Nephron progenitor cell (in vitro differentiated cells): ENCODE data around the gene EPN1.
"Not testable (repeated sequence)": the region's sequence is repeated elsewhere in the genome, so short reads cannot be mapped to it uniquely, and the experiment has no call there.

Experiments used
- DNase-seq: peaks from one replicate; pipeline ENCODE4 v3.0.0; 2021
- H3K27ac Mint-ChIP-seq: 2 replicates; pipeline ENCODE4 v1.8.0; 2021; ENCODE audit warnings: mild to moderate bottlenecking, moderate library complexity, mixed read lengths
- H3K27me3 Mint-ChIP-seq: 2 replicates; pipeline ENCODE4 v1.8.0; 2021; ENCODE audit warnings: mild to moderate bottlenecking, low read depth, mixed read lengths; ENCODE audit not compliant: poor library complexity
- H3K36me3 Mint-ChIP-seq: 2 replicates; pipeline ENCODE4 v1.8.0; 2021; ENCODE audit warnings: low read depth, mixed read lengths
- H3K4me1 Mint-ChIP-seq: 2 replicates; pipeline ENCODE4 v1.8.0; 2021; ENCODE audit warnings: mixed read lengths
- H3K4me3 Mint-ChIP-seq: 2 replicates; pipeline ENCODE4 v1.8.0; 2021; ENCODE audit warnings: mild to moderate bottlenecking, moderate library complexity, mixed read lengths
- H3K9me3 Mint-ChIP-seq: 2 replicates; pipeline ENCODE4 v1.8.0; 2021; ENCODE audit warnings: mild to moderate bottlenecking, moderate library complexity, mixed read lengths
- CTCF ChIP-seq: fragments of 200-600 bp; sonication (generic); IDR thresholded peaks from 2 replicates; pipeline ENCODE4 v1.5.0; 2021; ENCODE audit warnings: antibody characterized with exemption

Gene EPN1

GRCh38 chr19:55720801-55721200 is 45.8 kb downstream of the EPN1 start:
- peaks cover 86% of the 10 kb centered on the region for H3K9me3 Mint-ChIP-seq
- no peak overlapping the region for H3K27ac Mint-ChIP-seq
- H3K36me3 Mint-ChIP-seq = no peaks in the 10 kb centered on the region
- H3K4me1 Mint-ChIP-seq = no peaks in the 10 kb centered on the region
- DNase-seq = no peak
- no peak overlapping the region for H3K4me3 Mint-ChIP-seq
- no peak for TF ChIP-seq CTCF
- peaks cover 3% of the 10 kb centered on the region for H3K27me3 Mint-ChIP-seq

GRCh38 chr19:55723491-55723890 is 48.5 kb downstream of the EPN1 start:
- H3K27me3 Mint-ChIP-seq = peaks cover 3% of the 10 kb centered on the region
- no peaks in the 10 kb centered on the region for H3K4me1 Mint-ChIP-seq
- DNase-seq = no peak
- H3K9me3 Mint-ChIP-seq = peaks cover 81% of the 10 kb centered on the region
- no peak overlapping the region for H3K27ac Mint-ChIP-seq
- TF ChIP-seq CTCF = no peak
- no peaks in the 10 kb centered on the region for H3K36me3 Mint-ChIP-seq
- H3K4me3 Mint-ChIP-seq = no peak overlapping the region

- not testable (repeated sequence) for DNase-seq, H3K4me3 Mint-ChIP-seq, H3K4me1 Mint-ChIP-seq, H3K27ac Mint-ChIP-seq, H3K27me3 Mint-ChIP-seq, H3K36me3 Mint-ChIP-seq
- peaks cover 79% of the 10 kb centered on the region for H3K9me3 Mint-ChIP-seq
These were observed 55.4 kb downstream of the EPN1 start for GRCh38 chr19:55730378-55730777.

GRCh38 chr19:55738302-55738701 is 63.3 kb downstream of the EPN1 start, which contains the start of gene NLRP9:
Gene NLRP9, minus strand, starts transcription at chr19:55738402. Its CDS starts 28 bp downstream, at chr19:55738374.
- DNase-seq = no peak
- H3K27ac Mint-ChIP-seq = no peak within 1 kb of the TSS
- H3K36me3 Mint-ChIP-seq = no peaks in the 10 kb centered on the region
- no peak for TF ChIP-seq CTCF
- no peak within 1 kb of the TSS for H3K4me3 Mint-ChIP-seq
- no peaks in the 10 kb centered on the region for H3K4me1 Mint-ChIP-seq
- H3K27me3 Mint-ChIP-seq = no peaks in the 10 kb centered on the region
- peaks cover 71% of the 10 kb centered on the region for H3K9me3 Mint-ChIP-seq

- DNase-seq = no peak
- Mint-ChIP-seq H3K9me3 (peaks cover 71% of the 10 kb centered on the region), H3K36me3 (no peaks in the 10 kb centered on the region), H3K4me1 (no peaks in the 10 kb centered on the region), H3K4me3 (no peak overlapping the region), H3K27me3 (no peaks in the 10 kb centered on the region), H3K27ac (no peak overlapping the region)
- TF ChIP-seq CTCF = no peak
These were observed 75.7 kb downstream of the EPN1 start for GRCh38 chr19:55750715-55751114.

- no peaks in the 10 kb centered on the region for H3K27me3 Mint-ChIP-seq
- no peaks in the 10 kb centered on the region for H3K4me1 Mint-ChIP-seq
- no peak for DNase-seq
- no peaks in the 10 kb centered on the region for H3K36me3 Mint-ChIP-seq
- no peak overlapping the region for H3K4me3 Mint-ChIP-seq
- TF ChIP-seq CTCF = no peak
- peaks cover 82% of the 10 kb centered on the region for H3K9me3 Mint-ChIP-seq
- no peak overlapping the region for H3K27ac Mint-ChIP-seq
These were observed 78.4 kb downstream of the EPN1 start for GRCh38 chr19:55753401-55753800.

GRCh38 chr19:55756808-55757207 is 81.8 kb downstream of the EPN1 start:
- peaks cover 83% of the 10 kb centered on the region for H3K9me3 Mint-ChIP-seq
- not testable (repeated sequence) for H3K36me3 Mint-ChIP-seq, H3K27ac Mint-ChIP-seq, DNase-seq, H3K4me3 Mint-ChIP-seq, H3K27me3 Mint-ChIP-seq, H3K4me1 Mint-ChIP-seq

GRCh38 chr19:55758797-55759196 is 83.8 kb downstream of the EPN1 start, which contains the start of gene RFPL4A:
Gene RFPL4A, plus strand, starts transcription at chr19:55759097. Its CDS starts 2,704 bp downstream, at chr19:55761801.
- not testable (repeated sequence) for H3K27ac Mint-ChIP-seq, DNase-seq, H3K4me1 Mint-ChIP-seq, H3K36me3 Mint-ChIP-seq, H3K27me3 Mint-ChIP-seq, H3K4me3 Mint-ChIP-seq
- H3K9me3 Mint-ChIP-seq = peaks cover 72% of the 10 kb centered on the region
